GM21576 (cell line): ENCODE results near the gene COX7A2.

ENCODE experiments used
- ATAC-seq: cut with Tn5 transposase; IDR thresholded peaks from one replicate; pipeline ENCODE4 v1.9.1; 2021; ENCODE audit warnings: mild to moderate bottlenecking, moderate library complexity; ENCODE audit not compliant: unreplicated experiment

The COX7A2 gene

GRCh38 chr6:75201901-75202672 is 41.5 kb downstream of the COX7A2 start:
- ATAC-seq, result no peak

GRCh38 chr6:75201021-75201420 is 42.6 kb downstream of the COX7A2 start:
- ATAC-seq, result no peak

- ATAC-seq, result no peak
These were observed 43.7 kb downstream of the COX7A2 start for GRCh38 chr6:75199889-75200288.

GRCh38 chr6:75196081-75196687 is 47.4 kb downstream of the COX7A2 start:
- no peak for ATAC-seq

- ATAC-seq, result no peak
These were observed 55.2 kb downstream of the COX7A2 start for GRCh38 chr6:75188221-75188925.
